Testis (tissue), 3 donors: ENCODE results near the gene C1orf94. TPM values are rescaled to one million over a fixed set of nuclear protein-coding genes. Genes with fewer than 3 reads are reported as not detected.

Source experiments
- DNase-seq: peaks from one replicate; pipeline ENCODE4 v3.0.0-alpha.2; 2019
- H3K27ac ChIP-seq, 2 donors: fragments of 200-600 bp; sonication (generic); one replicate each; pipeline ENCODE4 v1.5.1; 2019
- H3K27me3 ChIP-seq: fragments of 200-600 bp; sonication (generic); one replicate; pipeline ENCODE4 v1.5.1; 2019
- H3K36me3 ChIP-seq: fragments of 200-600 bp; sonication (generic); one replicate; pipeline ENCODE4 v1.5.1; 2017; ENCODE audit warnings: low read depth; ENCODE audit errors: missing control alignments
- H3K4me1 ChIP-seq: fragments of 200-600 bp; sonication (generic); one replicate; pipeline ENCODE4 v1.5.1; 2019
- H3K4me3 ChIP-seq, 2 donors: fragments of 200-600 bp; sonication (generic); one replicate each; pipeline ENCODE4 v1.5.1; 2017 to 2019
- H3K9me3 ChIP-seq: fragments of 200-600 bp; sonication (generic); one replicate; pipeline ENCODE4 v1.5.1; 2017
- CTCF ChIP-seq, 3 experiments: fragments of 450-650 bp in 2 of 3; fragments of 200-600 bp in 1 of 3; sonication (generic) in 1 of 3; IDR thresholded peaks; one replicate each; pipeline ENCODE4 v1.5.1; 2016 to 2019; ENCODE audit warnings: antibody characterized with exemption in 3 of 3, mild to moderate bottlenecking in 2 of 3, moderate library complexity in 1 of 3
- POLR2A ChIP-seq: fragments of 450-650 bp; IDR thresholded peaks from one replicate; pipeline ENCODE4 v1.6.1; 2017; ENCODE audit warnings: antibody characterized with exemption, mild to moderate bottlenecking, moderate library complexity
- WGBS, 2 donors: methylation state at CpG; one replicate each; pipeline ENCODE4 v1.1.5; 2018; 5-methylcytosine and 5-hydroxymethylcytosine counted together
- intact Hi-C: fragments of 100-400 bp; cut with DNase I; formaldehyde crosslinking; loops from one replicate; pipeline ENCODE4 v1.15.1; 2023; ENCODE audit warnings: low total_unique reads
- polyA plus RNA-seq: library from polyadenylated mRNA; stranded (reverse); fragments of 350-450 nt; fragmentation: Illumina TruSeq; extraction: RNeasy Lipid Tissue Mini Kit (QIAGEN cat#74804); gene quantifications from one replicate; pipeline ENCODE4 v1.2.3, GENCODE V29; 2014; ENCODE audit warnings: low read depth, low replicate concordance; ENCODE audit not compliant: insufficient read depth
- total RNA-seq, 2 donors: library from RNA; depleted of rRNA; stranded (reverse); fragments of >200 nt; gene quantifications; one replicate each; pipeline ENCODE4 v1.2.3, GENCODE V29; 2016

C1orf94 gene
- total and polyA plus RNA-seq, 3 donors from 2014 or later: 16.5 to 68.8 (median 17.9) TPM

GRCh38 chr1:34143975-34144374, 32.7 kb upstream of the C1orf94 start:
- no peak overlapping the region for H3K4me3 ChIP-seq
- WGBS, 2 donors: 88 to 97% methylated on average over 2 of the region's 2 CpGs
- TF ChIP-seq CTCF (IDR thresholded peaks at IDR 0.05): no peak
- no peak overlapping the region for H3K27ac ChIP-seq
- no peaks in the 10 kb centered on the region for H3K27me3 ChIP-seq
- no peaks in the 10 kb centered on the region for H3K9me3 ChIP-seq
- H3K4me1 ChIP-seq: no peaks in the 10 kb centered on the region
- DNase-seq: no peak
- intact Hi-C loops: no loop called here
- no peaks in the 10 kb centered on the region for H3K36me3 ChIP-seq

- H3K9me3 ChIP-seq: no peaks in the 10 kb centered on the region
- H3K27me3 ChIP-seq: no peaks in the 10 kb centered on the region
- no peak overlapping the region for H3K27ac ChIP-seq
- WGBS, 2 donors: 89 to 91% methylated on average over 6 of the region's 6 CpGs
- TF ChIP-seq POLR2A (no peak), CTCF (IDR thresholded peaks at IDR 0.05) (no peak)
- no peaks in the 10 kb centered on the region for H3K36me3 ChIP-seq
- intact Hi-C loops: no loop called here
- H3K4me3 ChIP-seq: no peak overlapping the region
- H3K4me1 ChIP-seq: no peaks in the 10 kb centered on the region
- no peak for DNase-seq
Measured at GRCh38 chr1:34144766-34145165, 31.9 kb upstream of the C1orf94 start.

GRCh38 chr1:34147301-34147700, 29.4 kb upstream of the C1orf94 start:
- no peaks in the 10 kb centered on the region for H3K36me3 ChIP-seq
- H3K27ac ChIP-seq: no peak overlapping the region
- no peaks in the 10 kb centered on the region for H3K27me3 ChIP-seq
- no peaks in the 10 kb centered on the region for H3K9me3 ChIP-seq
- H3K4me3 ChIP-seq: no peak overlapping the region
- no peaks in the 10 kb centered on the region for H3K4me1 ChIP-seq
- no peak for DNase-seq
- WGBS, 2 donors: 37 to 46% methylated on average over 4 of the region's 4 CpGs
- intact Hi-C loops: no loop called here
- no peak for TF ChIP-seq CTCF (IDR thresholded peaks at IDR 0.05)
- TF ChIP-seq POLR2A: no peak

- no peak overlapping the region for H3K4me3 ChIP-seq
- no peak for TF ChIP-seq POLR2A
- no peak for TF ChIP-seq CTCF (IDR thresholded peaks at IDR 0.05)
- H3K4me1 ChIP-seq: no peaks in the 10 kb centered on the region
- no peak overlapping the region for H3K27ac ChIP-seq
- intact Hi-C loops: no loop called here
- H3K9me3 ChIP-seq: no peaks in the 10 kb centered on the region
- H3K36me3 ChIP-seq: no peaks in the 10 kb centered on the region
- no peak for DNase-seq
- 64 to 72% methylated on average over 3 of the region's 3 CpGs for WGBS, 2 donors
- no peaks in the 10 kb centered on the region for H3K27me3 ChIP-seq
Measured at GRCh38 chr1:34149501-34149900, 27.2 kb upstream of the C1orf94 start.

- 92 to 95% methylated on average over 4 of the region's 4 CpGs for WGBS, 2 donors
- no peaks in the 10 kb centered on the region for H3K27me3 ChIP-seq
- no peak for DNase-seq
- no peak for TF ChIP-seq CTCF (IDR thresholded peaks at IDR 0.05)
- no peak for TF ChIP-seq POLR2A
- H3K36me3 ChIP-seq: no peaks in the 10 kb centered on the region
- H3K27ac ChIP-seq: no peak overlapping the region
- H3K4me1 ChIP-seq: no peaks in the 10 kb centered on the region
- no peaks in the 10 kb centered on the region for H3K9me3 ChIP-seq
- no peak overlapping the region for H3K4me3 ChIP-seq
- intact Hi-C loops: no loop called here
Measured at GRCh38 chr1:34153246-34153645, 23.5 kb upstream of the C1orf94 start.
